ENCODE data around the gene HSBP1L1.

- no peak for TF ChIP-seq CTCF (IDR thresholded peaks at IDR 0.05)
- TF ChIP-seq POLR2AphosphoS5 (IDR thresholded peaks at IDR 0.05) = no peak
- TF ChIP-seq POLR2A (IDR thresholded peaks at IDR 0.05) = no peak
Observed at GRCh38 chr18:79928563-79928960, 35.9 kb upstream of the HSBP1L1 start.

All from breast epithelium (tissue), 3 donors.